GM10847 (cell line): ENCODE measurements around the gene FNIP1.

Source experiments
- POLR2A ChIP-seq: IDR thresholded peaks from 2 replicates; pipeline ENCODE4 v1.6.1; 2011; ENCODE audit not compliant: insufficient read length; ENCODE audit errors: extremely low read depth

FNIP1 gene

DNA sequence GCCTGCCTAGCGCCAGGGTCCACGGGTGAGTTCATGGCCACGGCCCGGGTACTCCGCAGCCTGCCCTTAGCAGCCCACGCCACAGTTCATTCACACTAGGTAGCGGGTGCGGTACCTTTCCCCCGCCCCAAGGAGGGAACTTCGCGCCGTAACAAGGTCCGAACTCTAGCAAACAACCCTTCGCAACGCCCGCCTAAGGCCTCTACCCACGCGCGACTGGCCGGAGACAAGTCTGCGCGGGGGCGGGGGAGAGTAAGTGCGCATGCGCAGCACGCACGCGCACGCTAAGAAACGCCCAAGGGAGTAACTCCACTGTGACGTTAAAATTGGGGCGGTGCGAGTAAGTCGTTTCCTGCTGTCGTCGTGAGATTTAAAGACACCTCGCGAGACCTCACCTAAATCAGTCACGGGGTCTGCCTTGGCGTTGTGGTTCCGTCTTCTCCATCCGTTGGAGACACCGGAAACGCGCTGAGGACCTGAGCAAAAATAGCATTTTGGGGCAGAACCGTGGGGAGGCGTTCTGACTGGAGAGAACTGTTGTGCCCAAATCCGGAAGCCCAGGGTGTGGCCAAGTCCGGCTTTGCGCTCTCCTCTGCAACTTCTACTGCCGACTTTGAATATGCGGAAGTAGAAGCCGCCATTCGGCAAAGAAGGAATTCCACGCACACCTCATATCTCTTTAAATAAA lies 161.7 kb downstream of the FNIP1 start, which contains the start of gene RAPGEF6:
Gene RAPGEF6 (minus strand): TSS at position 234 of the 688 bp plus-strand sequence. CDS start 199 bp downstream, at position 35.
- TF ChIP-seq POLR2A = peak; percentile 87

DNA sequence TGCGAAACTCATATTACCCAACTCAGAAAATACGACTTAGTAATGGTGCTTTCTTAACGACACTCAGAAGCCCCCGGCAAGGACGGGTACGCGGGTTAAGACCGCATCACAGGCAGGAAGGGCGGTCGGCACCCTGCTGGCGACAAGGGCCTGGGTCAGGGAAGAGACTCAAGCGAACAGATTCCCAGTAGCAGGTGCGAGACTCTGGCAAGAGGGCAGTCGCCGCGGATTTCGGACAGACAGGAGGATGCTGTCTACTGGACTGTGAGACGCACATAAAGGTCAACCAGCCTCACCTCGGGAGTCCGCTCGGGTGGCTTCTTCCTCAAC lies 162.2 kb downstream of the FNIP1 start:
- TF ChIP-seq POLR2A = no peak

DNA sequence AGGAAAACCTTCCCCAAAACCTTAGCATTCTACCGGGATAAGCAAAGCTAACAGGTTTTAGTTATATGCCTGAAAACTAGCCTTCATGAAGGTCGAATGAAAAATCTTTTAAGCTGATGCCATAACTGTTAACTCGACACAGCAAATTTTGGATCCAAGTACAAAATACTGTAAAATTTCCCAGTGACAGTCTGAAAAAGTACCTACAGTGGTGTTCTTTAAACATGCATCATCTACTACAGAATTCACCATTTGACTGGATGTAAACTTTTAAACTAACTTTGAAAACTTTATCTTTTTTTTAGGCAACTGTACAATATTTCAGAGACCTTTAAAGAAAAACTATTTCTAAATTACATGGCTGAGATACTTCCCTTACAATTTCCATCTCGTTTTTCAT lies 162.6 kb downstream of the FNIP1 start:
- TF ChIP-seq POLR2A = no peak

DNA sequence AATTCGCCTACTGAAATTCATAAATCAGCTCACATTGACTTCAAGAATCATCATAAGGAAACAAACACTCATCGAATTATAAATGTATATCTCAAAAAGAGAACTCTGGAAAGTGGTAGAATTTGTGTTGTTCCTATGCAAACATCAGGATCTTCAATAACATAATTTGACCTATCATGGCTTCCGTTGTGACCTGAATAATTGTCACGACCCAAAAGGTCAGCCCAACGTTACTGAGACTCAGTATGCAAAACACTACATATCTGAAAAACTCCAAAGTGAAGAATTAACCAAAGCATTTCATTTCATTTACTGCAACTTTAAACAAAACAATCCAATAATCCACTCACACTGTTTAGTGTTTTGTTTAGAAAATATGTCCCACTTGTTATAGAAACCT lies 163.0 kb downstream of the FNIP1 start:
- no peak for TF ChIP-seq POLR2A

DNA sequence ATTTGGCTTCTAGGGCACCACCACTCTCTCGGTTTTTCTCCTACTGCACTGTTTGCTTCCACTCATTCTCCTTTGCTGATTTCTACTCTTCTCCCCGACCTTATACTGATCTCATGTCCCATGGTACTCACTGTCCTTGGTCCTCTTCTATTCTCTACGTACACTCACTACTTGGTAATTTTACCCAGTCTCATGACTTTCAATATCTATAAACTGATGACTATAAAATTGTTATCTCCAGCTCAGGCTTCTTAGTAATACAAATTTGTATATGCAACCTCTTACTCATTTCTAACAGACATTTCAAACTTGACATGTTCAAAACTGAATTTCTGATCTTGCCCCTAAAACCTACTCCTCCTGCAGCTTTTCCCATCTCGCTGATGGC lies 165.9 kb downstream of the FNIP1 start:
- no peak for TF ChIP-seq POLR2A

GRCh38 chr5:131630208-131630962 lies 166.4 kb downstream of the FNIP1 start:
- TF ChIP-seq POLR2A = no peak

GRCh38 chr5:131628990-131629389 lies 167.8 kb downstream of the FNIP1 start:
- no peak for TF ChIP-seq POLR2A

GRCh38 chr5:131627207-131627865 lies 169.5 kb downstream of the FNIP1 start:
- no peak for TF ChIP-seq POLR2A

DNA sequence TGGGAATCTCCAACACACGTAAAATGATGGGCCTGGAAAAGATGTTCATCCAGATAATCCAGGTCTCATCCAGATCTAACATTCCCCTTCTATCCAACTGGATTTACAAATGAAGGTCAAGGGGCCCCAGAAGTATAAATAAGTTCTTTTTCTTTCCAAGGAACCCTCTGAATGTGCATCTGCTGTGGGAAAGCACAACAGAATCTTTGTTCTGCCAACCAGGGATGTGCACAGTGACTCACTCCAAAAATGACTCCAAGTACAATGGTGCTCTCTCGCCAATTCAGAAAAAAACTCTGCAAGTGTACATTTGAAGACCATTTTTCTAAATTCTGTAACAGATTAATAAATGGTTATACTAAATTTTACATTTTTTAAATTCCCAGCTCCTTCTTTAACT lies 174.2 kb downstream of the FNIP1 start:
- no peak for TF ChIP-seq POLR2A

- TF ChIP-seq POLR2A = no peak
Measured at GRCh38 chr5:131619102-131619501, 177.7 kb downstream of the FNIP1 start.

GRCh38 chr5:131617140-131617822 lies 179.5 kb downstream of the FNIP1 start:
- TF ChIP-seq POLR2A = no peak

DNA sequence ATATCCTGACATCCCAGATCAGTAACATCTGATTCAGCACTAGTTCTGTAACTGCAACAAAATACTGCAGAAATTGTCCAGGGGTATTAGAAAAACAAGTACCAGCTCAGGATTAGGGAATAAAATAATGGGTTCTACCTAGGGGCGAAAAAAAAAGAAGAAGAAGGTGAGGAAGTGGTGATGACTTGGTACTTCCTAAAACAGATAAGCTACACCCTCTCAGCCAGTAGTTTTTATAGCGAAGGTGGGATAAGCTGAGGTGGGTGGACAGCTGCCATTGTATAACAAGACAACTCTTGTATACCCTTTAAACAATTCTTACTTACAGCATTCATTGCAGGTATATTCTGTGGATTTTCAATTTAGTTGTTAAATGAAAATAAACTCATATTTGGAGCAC lies 180.9 kb downstream of the FNIP1 start:
- TF ChIP-seq POLR2A = no peak

DNA sequence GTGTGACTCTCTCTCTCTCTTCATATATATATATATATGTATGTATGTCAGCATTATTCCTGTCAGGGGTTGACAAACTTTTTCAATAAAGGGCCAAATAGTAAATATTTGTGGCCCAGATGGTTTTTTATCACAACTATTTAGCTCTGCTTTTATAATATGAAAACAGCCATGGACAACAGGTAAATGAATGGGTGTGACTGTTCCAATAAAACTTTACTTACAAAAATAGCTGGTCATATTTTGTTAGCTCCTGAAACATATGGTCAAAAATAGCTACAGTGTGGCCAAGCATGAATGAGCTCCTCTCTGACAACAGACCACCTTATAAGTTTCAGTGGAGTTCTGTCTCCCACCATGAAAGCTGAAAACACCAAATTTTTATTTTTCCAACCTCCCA lies 183.4 kb downstream of the FNIP1 start:
- no peak for TF ChIP-seq POLR2A

GRCh38 chr5:131611064-131611381 lies 185.8 kb downstream of the FNIP1 start:
- TF ChIP-seq POLR2A = no peak

DNA sequence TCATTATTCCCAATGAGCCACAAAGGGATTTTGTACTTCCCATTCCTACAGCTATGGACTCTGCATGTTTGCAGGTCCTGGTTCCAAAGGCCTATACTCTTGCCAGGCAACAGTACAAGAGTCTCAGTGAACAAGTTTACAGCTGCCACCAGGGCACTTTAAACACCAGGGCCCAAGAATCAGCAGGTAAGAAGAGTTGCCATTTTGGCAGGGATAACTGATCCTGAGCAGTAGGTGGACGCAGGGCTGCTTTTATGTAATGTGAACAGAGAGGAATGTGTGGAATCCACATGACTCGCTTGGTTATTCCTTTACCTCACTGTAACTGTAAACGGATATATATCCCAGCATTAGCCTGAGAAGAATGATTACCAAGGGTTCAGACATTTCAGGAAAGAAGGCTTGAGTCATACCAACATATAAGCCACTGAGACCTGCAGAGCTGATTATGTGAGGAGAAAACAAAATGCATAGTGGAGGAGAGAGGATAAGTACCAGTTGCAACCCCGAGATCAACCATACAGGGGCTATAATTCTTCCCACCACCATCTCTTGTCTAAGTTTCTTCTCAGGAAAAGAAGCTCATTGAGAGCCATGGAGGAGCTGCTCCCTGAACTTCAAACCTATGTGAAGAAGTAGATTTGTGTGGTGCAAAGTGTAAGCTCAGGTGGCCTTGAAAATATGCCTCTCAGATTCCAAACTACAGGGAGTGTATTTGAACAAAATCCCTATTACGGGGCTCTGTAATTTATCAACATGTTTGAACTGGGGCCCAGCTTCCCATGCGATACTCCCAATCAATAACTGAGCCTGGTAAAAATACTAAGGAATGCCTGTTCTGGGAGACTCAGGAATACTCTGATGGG lies 186.4 kb downstream of the FNIP1 start:
- TF ChIP-seq POLR2A = no peak
